Hematopoietic multipotent progenitor cell treated with erythropoietin and hydrocortisone succinate and interleukin-3 and kit ligand, for 17 days (in vitro differentiated cells): ENCODE data around the gene DPYSL5.

ENCODE experiments used
- DNase-seq: peaks from one replicate; pipeline ENCODE4 v3.0.0-alpha.2; 2015; ENCODE audit warnings: low spot score

Gene DPYSL5

GRCh38 chr2:26845021-26845420 is 2.9 kb upstream of the DPYSL5 start:
- DNase-seq = no peak

GRCh38 chr2:26846334-26847306 is 1.3 kb upstream of the DPYSL5 start:
- peak; percentile 35 for DNase-seq

GRCh38 chr2:26847307-26847654 is 651 bp upstream of the DPYSL5 start:
- no peak for DNase-seq

GRCh38 chr2:26848336-26849055 is 564 bp downstream of the DPYSL5 start:
- no peak for DNase-seq

- DNase-seq = no peak
Observed at GRCh38 chr2:26849056-26849999, 1.4 kb downstream of the DPYSL5 start.

- no peak for DNase-seq
Observed at GRCh38 chr2:26850000-26850431, 2.1 kb downstream of the DPYSL5 start.

GRCh38 chr2:26850505-26850904 is 2.6 kb downstream of the DPYSL5 start:
- DNase-seq = no peak

GRCh38 chr2:26852405-26853306 is 4.7 kb downstream of the DPYSL5 start:
- DNase-seq = no peak

GRCh38 chr2:26853751-26854150 is 5.8 kb downstream of the DPYSL5 start:
- no peak for DNase-seq

GRCh38 chr2:26854283-26854827 is 6.4 kb downstream of the DPYSL5 start:
- no peak for DNase-seq

GRCh38 chr2:26855466-26855865 is 7.5 kb downstream of the DPYSL5 start:
- DNase-seq = no peak

- DNase-seq = no peak
Observed at GRCh38 chr2:26859622-26860021, 11.7 kb downstream of the DPYSL5 start.

- no peak for DNase-seq
Observed at GRCh38 chr2:26860211-26860850, 12.4 kb downstream of the DPYSL5 start.

GRCh38 chr2:26861610-26862224 is 13.8 kb downstream of the DPYSL5 start:
- no peak for DNase-seq

- DNase-seq = no peak
Observed at GRCh38 chr2:26864226-26864625, 16.3 kb downstream of the DPYSL5 start.

GRCh38 chr2:26864646-26865045 is 16.7 kb downstream of the DPYSL5 start:
- DNase-seq = no peak

GRCh38 chr2:26870585-26871095 is 22.7 kb downstream of the DPYSL5 start:
- no peak for DNase-seq

- DNase-seq = no peak
Observed at GRCh38 chr2:26873286-26873983, 25.5 kb downstream of the DPYSL5 start.

- DNase-seq = no peak
Observed at GRCh38 chr2:26874514-26874913, 26.6 kb downstream of the DPYSL5 start.
